IPS-NIHi7 (cell line): ENCODE data around the gene KCNQ1.

ENCODE experiments used
- DNase-seq: peaks from one replicate; pipeline ENCODE4 v3.0.0; 2012; ENCODE audit warnings: mixed read lengths; ENCODE audit errors: extremely low spot score

Gene KCNQ1

GRCh38 chr11:2441171-2441570, 3.6 kb upstream of the KCNQ1 start:
- DNase-seq = no peak

- DNase-seq = no peak
Measured at GRCh38 chr11:2442589-2442988, 2.2 kb upstream of the KCNQ1 start.

- no peak for DNase-seq
Measured at GRCh38 chr11:2443406-2443805, 1.4 kb upstream of the KCNQ1 start.

- peak; percentile 95 for DNase-seq
Measured at GRCh38 chr11:2443881-2444820, 657 bp upstream of the KCNQ1 start, which contains the start of gene TRPM5. TSS of gene TRPM5 (minus strand) at chr11:2444514. CDS start at chr11:2423036, 21,478 bp downstream.

- DNase-seq = no peak
Measured at GRCh38 chr11:2445746-2446551, 1.1 kb downstream of the KCNQ1 start.

- DNase-seq = no peak
Measured at GRCh38 chr11:2446590-2447252, 1.9 kb downstream of the KCNQ1 start.

GRCh38 chr11:2447253-2447950, 2.6 kb downstream of the KCNQ1 start:
- no peak for DNase-seq

GRCh38 chr11:2447951-2448650, 3.3 kb downstream of the KCNQ1 start:
- DNase-seq = no peak

- no peak for DNase-seq
Measured at GRCh38 chr11:2448661-2449547, 4.1 kb downstream of the KCNQ1 start.

- DNase-seq = no peak
Measured at GRCh38 chr11:2449548-2450320, 4.9 kb downstream of the KCNQ1 start.

GRCh38 chr11:2450321-2451041, 5.7 kb downstream of the KCNQ1 start:
- DNase-seq = no peak

- DNase-seq = no peak
Measured at GRCh38 chr11:2451336-2451735, 6.5 kb downstream of the KCNQ1 start.

- DNase-seq = no peak
Measured at GRCh38 chr11:2451916-2452315, 7.1 kb downstream of the KCNQ1 start.

- DNase-seq = no peak
Measured at GRCh38 chr11:2452321-2453012, 7.7 kb downstream of the KCNQ1 start.

- no peak for DNase-seq
Measured at GRCh38 chr11:2453436-2453835, 8.6 kb downstream of the KCNQ1 start.

- DNase-seq = no peak
Measured at GRCh38 chr11:2458321-2458720, 13.5 kb downstream of the KCNQ1 start.

GRCh38 chr11:2459016-2459725, 14.4 kb downstream of the KCNQ1 start:
- no peak for DNase-seq
